ENCODE data around the gene PDE4B. TPM values are rescaled to one million over a fixed set of nuclear protein-coding genes. Genes with fewer than 3 reads are reported as not detected.

Gene PDE4B
- total and polyA plus RNA-seq, 7 donors, result 4.1 to 191 (median 16.3) TPM

DNA sequence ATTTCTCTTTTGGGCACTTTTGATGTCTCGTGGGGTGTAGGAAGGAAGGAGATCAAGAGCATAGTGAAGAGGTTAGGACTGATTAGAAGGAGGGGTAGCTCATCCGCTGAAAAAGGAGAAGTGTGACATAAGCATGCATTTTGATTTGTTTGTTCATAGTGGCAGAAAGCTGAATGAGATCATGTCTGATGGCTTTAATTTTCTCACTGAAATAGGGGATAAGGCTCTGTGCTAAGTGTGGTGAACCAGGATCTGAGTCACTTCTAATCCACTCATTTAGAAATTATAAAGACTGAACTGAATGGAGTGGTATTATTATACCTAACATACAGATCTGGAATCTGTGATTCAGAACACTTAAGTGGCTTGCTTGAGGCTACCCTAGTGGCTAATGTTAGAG is 344.5 kb downstream of the PDE4B start:
- Histone ChIP-seq H3K27me3 (ENCODE audit: insufficient read depth in 3 of 3, low read length in 2 of 3) (no peaks in the 10 kb centered on the region), H3K4me3 (no peak overlapping the region), H3K9me3 (no peaks in the 10 kb centered on the region), H3K27ac (no peak overlapping the region), H3K36me3 (ENCODE audit: insufficient read depth in 1 of 2, low read depth in 1 of 2) (no peaks in the 10 kb centered on the region), H3K4me1 (no peaks in the 10 kb centered on the region)
- TF ChIP-seq, protein P1, sequence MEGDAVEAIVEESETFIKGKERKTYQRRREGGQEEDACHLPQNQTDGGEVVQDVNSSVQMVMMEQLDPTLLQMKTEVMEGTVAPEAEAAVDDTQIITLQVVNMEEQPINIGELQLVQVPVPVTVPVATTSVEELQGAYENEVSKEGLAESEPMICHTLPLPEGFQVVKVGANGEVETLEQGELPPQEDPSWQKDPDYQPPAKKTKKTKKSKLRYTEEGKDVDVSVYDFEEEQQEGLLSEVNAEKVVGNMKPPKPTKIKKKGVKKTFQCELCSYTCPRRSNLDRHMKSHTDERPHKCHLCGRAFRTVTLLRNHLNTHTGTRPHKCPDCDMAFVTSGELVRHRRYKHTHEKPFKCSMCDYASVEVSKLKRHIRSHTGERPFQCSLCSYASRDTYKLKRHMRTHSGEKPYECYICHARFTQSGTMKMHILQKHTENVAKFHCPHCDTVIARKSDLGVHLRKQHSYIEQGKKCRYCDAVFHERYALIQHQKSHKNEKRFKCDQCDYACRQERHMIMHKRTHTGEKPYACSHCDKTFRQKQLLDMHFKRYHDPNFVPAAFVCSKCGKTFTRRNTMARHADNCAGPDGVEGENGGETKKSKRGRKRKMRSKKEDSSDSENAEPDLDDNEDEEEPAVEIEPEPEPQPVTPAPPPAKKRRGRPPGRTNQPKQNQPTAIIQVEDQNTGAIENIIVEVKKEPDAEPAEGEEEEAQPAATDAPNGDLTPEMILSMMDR (IDR thresholded peaks at IDR 0.05), result no peak
- WGBS, 3 donors, result 44 to 48% (median 47%) methylated on average over 2 of the region's 2 CpGs
- ATAC-seq, result no peak
- DNase-seq, result no peak
- intact Hi-C loops (cut with DNase I), result no loop called here

DNA sequence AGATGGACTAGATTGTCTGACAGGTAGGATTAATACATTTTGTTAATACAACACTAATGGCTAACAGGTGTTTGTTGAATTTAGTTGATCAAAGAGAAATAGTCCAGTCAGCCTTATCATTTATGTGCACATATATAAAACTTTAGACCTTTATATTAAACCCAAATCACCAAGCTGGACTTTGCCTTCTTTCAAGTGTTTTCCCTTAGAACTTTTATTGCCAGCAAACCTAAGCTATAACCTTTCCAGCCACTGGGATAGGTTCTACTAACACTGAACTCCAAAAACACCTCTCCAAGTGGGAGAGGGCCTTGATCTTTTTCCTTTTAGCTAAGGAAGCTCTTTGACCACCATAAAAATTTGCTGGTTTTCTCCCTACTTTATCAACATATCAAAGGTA is 345.9 kb downstream of the PDE4B start:
- intact Hi-C loops (cut with DNase I), result no loop called here
- no peaks in the 10 kb centered on the region for H3K27me3 ChIP-seq (ENCODE audit: insufficient read depth in 3 of 3, low read length in 2 of 3)
- no peaks in the 10 kb centered on the region for H3K4me1 ChIP-seq
- no peak for DNase-seq
- no peaks in the 10 kb centered on the region for H3K9me3 ChIP-seq
- H3K36me3 ChIP-seq (ENCODE audit: insufficient read depth in 1 of 2, low read depth in 1 of 2), result no peaks in the 10 kb centered on the region
- no peak for ATAC-seq
- TF ChIP-seq, protein P1 (IDR thresholded peaks at IDR 0.05), result no peak
- no peak overlapping the region for H3K4me3 ChIP-seq
- no peak overlapping the region for H3K27ac ChIP-seq

DNA sequence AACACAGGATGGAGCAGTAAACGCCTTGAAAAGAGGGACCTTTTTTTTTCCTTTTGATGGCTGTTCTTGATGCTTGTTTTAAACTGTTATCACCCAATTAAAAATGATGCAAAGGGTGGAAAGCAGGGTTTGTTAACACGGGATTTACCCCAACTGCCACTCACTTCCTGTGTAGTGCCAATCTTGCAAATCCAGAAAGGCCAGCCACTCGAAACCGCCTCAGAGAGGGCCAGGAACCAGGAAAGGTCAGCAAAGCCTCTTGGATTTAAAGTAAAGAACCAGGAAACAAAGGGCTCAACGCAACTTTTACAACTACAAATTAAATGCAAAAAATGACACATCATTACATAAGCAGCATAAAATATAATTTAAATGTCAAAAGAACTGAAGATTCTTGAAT is 347.4 kb downstream of the PDE4B start:
- no peaks in the 10 kb centered on the region for H3K9me3 ChIP-seq
- no peak overlapping the region for H3K27ac ChIP-seq
- no peaks in the 10 kb centered on the region for H3K27me3 ChIP-seq (ENCODE audit: insufficient read depth in 3 of 3, low read length in 2 of 3)
- H3K36me3 ChIP-seq (ENCODE audit: insufficient read depth in 1 of 2, low read depth in 1 of 2), result no peaks in the 10 kb centered on the region
- no peak for ATAC-seq
- intact Hi-C loops (cut with DNase I), result no loop called here
- no peak overlapping the region for H3K4me3 ChIP-seq
- 45 to 52% (median 49%) methylated on average over 5 of the region's 5 CpGs for WGBS, 3 donors
- H3K4me1 ChIP-seq, result no peaks in the 10 kb centered on the region
- TF ChIP-seq, protein P1 (IDR thresholded peaks at IDR 0.05), result no peak
- DNase-seq, result no peak

DNA sequence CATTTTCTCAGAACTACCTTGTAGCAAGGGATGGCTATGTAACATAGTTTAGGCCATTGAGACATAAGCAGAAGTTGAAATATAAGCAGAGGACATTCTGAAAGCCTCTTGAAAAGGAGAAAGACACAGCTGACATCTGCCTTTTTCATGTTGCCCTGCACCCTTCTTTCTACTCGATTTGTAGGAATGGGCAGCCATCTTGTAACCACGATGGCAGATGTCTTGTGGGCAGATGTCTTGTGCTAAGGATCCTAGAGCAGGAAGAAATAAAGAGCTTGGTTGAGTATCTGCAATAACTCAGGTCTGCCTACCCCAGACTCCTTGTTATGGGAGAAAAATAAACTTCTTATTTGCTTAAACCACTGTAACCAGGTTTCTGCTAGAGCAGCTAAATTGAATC is 351.0 kb downstream of the PDE4B start:
- H3K36me3 ChIP-seq (ENCODE audit: insufficient read depth in 1 of 2, low read depth in 1 of 2), result no peaks in the 10 kb centered on the region
- ATAC-seq (no peak), DNase-seq (no peak)
- H3K4me3 ChIP-seq, result no peak overlapping the region
- 32 to 61% (median 48%) methylated on average over 2 of the region's 2 CpGs for WGBS, 3 donors
- no peak overlapping the region for H3K27ac ChIP-seq
- no peaks in the 10 kb centered on the region for H3K9me3 ChIP-seq
- TF ChIP-seq, protein P1 (IDR thresholded peaks at IDR 0.05), result no peak
- no peaks in the 10 kb centered on the region for H3K4me1 ChIP-seq
- no peaks in the 10 kb centered on the region for H3K27me3 ChIP-seq (ENCODE audit: insufficient read depth in 3 of 3, low read length in 2 of 3)
- intact Hi-C loops (cut with DNase I), result no loop called here

DNA sequence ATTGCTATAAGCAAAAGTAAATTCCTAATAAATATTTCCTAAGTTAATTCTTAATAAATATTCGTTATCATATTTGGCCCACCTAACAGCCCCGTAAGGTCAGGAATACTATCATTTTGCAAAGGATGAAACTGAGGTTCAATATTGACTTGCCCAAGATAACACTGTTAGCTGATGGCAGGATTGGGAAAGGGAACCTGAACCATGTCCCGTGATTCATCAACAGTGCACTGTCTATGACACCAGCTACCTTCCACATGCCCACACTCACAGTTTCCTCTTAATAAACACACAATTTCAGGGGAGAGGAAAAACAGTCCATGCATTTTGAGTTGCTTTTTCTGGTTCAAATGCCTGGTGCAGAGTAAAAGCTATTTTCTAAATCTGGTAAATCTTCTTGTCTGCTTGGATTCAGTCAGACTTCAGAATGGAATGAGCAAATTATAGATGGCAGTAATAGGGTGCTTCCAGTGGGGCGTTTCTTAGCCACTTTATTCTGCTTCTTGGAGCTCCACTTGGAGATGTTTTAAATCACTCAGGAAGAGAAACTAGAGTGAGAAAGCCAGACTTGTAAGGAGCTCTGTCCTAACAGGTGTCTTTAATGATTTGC is 354.6 kb downstream of the PDE4B start:
- no peak overlapping the region for H3K4me3 ChIP-seq

More for the DNA sequence above, 354.6 kb downstream of the PDE4B start:
- ATAC-seq (no peak), DNase-seq (no peak)
- H3K27me3 ChIP-seq (ENCODE audit: insufficient read depth in 3 of 3, low read length in 2 of 3), result no peaks in the 10 kb centered on the region
- H3K9me3 ChIP-seq, result no peaks in the 10 kb centered on the region
- no peak overlapping the region for H3K27ac ChIP-seq
- no peaks in the 10 kb centered on the region for H3K36me3 ChIP-seq (ENCODE audit: insufficient read depth in 1 of 2, low read depth in 1 of 2)
- intact Hi-C loops (cut with DNase I), result no loop called here
- TF ChIP-seq, protein P1 (IDR thresholded peaks at IDR 0.05), result no peak
- WGBS, 3 donors, result 89 to 90% (median 89%) methylated on average over 4 of the region's 4 CpGs
- no peaks in the 10 kb centered on the region for H3K4me1 ChIP-seq

Data from psoas muscle (tissue), 8 donors.